AG04449 (cell line): Measurements from ENCODE around the gene MB21D2.
"Not testable (repeated sequence)": the region's sequence is repeated elsewhere in the genome, so short reads cannot be mapped to it uniquely, and the experiment has no call there.

Source experiments
- CTCF ChIA-PET: fragments of 350-600 bp; formaldehyde crosslinking; extraction: SDS; loops from one replicate; lab custom pipeline; 2021; ENCODE audit warnings: antibody characterized with exemption; lab: Yijun Ruan, JAX
- POLR2A ChIA-PET: fragments of 400-600, 350-600 bp; formaldehyde crosslinking; extraction: SDS; loops from one replicate; lab custom pipeline; 2020; ENCODE audit warnings: antibody characterized with exemption, inconsistent platforms; lab: Yijun Ruan, JAX
- DNase-seq: peaks from one replicate; pipeline ENCODE4 v3.0.0-alpha.2; 2010; ENCODE audit warnings: low read depth, low spot score
- H3K4me3 ChIP-seq: 2 replicates; pipeline ENCODE4 v1.5.1; 2011; ENCODE audit warnings: low read depth, mild to moderate bottlenecking, control low read depth, low read length
- CTCF ChIP-seq: IDR thresholded peaks from one replicate; pipeline ENCODE4 v1.5.1; 2011; ENCODE audit warnings: mild to moderate bottlenecking, moderate library complexity, low read length, control low read depth, inconsistent platforms; ENCODE audit not compliant: insufficient read depth; ENCODE audit errors: missing control alignments

Gene MB21D2

GRCh38 chr3:192794216-192794615, 123.4 kb downstream of the MB21D2 start:
- no peak overlapping the region for H3K4me3 ChIP-seq
- ChIA-PET CTCF (interaction anchor here (1.2 to 2.7 kb wide), 5 partner anchors 9 to 247 kb away, joined by 3 to 12 read pairs (median 4); no protein-coding TSS in a partner anchor), POLR2A (no interaction called here)
- DNase-seq: no peak
- no peak for TF ChIP-seq CTCF

GRCh38 chr3:192788816-192789515, 128.7 kb downstream of the MB21D2 start:
- POLR2A ChIA-PET, DNase-seq, H3K4me3 ChIP-seq: not testable (repeated sequence)
- CTCF ChIA-PET: interaction anchor here (1.0 kb wide), 2 partner anchors 14 to 24 kb away, joined by 3 to 4 read pairs; no protein-coding TSS in a partner anchor

- no peak for TF ChIP-seq CTCF
- ChIA-PET CTCF (no interaction called here), POLR2A (no interaction called here)
- DNase-seq: no peak
- H3K4me3 ChIP-seq: no peak overlapping the region
These were observed 139.1 kb downstream of the MB21D2 start for GRCh38 chr3:192778508-192778907.

GRCh38 chr3:192774341-192774740, 143.3 kb downstream of the MB21D2 start:
- CTCF ChIA-PET, DNase-seq, POLR2A ChIA-PET, H3K4me3 ChIP-seq: not testable (repeated sequence)

GRCh38 chr3:192772240-192772894, 145.3 kb downstream of the MB21D2 start:
- peak; percentile 58 for TF ChIP-seq CTCF
- ChIA-PET POLR2A (no interaction called here), CTCF (interaction anchor here (0.6 kb wide), 1 partner anchor 19 kb away, joined by 3 read pairs; no protein-coding TSS in a partner anchor)
- peak; percentile 10 for DNase-seq
- H3K4me3 ChIP-seq: no peak overlapping the region

GRCh38 chr3:192758654-192759053, 159.0 kb downstream of the MB21D2 start:
- TF ChIP-seq CTCF: no peak
- CTCF ChIA-PET: no interaction called here

GRCh38 chr3:192751148-192751547, 166.5 kb downstream of the MB21D2 start:
- ChIA-PET CTCF (no interaction called here), POLR2A (no interaction called here)

More at GRCh38 chr3:192758654-192759053, 159.0 kb downstream of the MB21D2 start:
- POLR2A ChIA-PET: no interaction called here
- no peak for DNase-seq
- no peak overlapping the region for H3K4me3 ChIP-seq

More at GRCh38 chr3:192751148-192751547, 166.5 kb downstream of the MB21D2 start:
- TF ChIP-seq CTCF: no peak
- no peak overlapping the region for H3K4me3 ChIP-seq
- DNase-seq: no peak
